OCI-LY3 (cell line): ENCODE measurements around the gene GRAP2.

ENCODE experiments used
- H2AFZ ChIP-seq: fragments of 200-600, 300-600 bp; shearing (Covaris generic); 2 replicates; pipeline ENCODE4 v1.6.0; 2014; ENCODE audit warnings: antibody characterized with exemption, low read depth, low read length
- H3K27ac ChIP-seq: fragments of 200-600, 300-600 bp; sonication (generic); 2 replicates; pipeline ENCODE4 v1.5.1; 2014; ENCODE audit warnings: mild to moderate bottlenecking, low read length, moderate library complexity, mixed read lengths
- H3K27me3 ChIP-seq: fragments of 200-600, 300-600 bp; sonication (generic); 2 replicates; pipeline ENCODE4 v1.6.1; 2014; ENCODE audit warnings: low read depth, low read length, mixed read lengths
- H3K36me3 ChIP-seq: fragments of 200-600, 300-600 bp; sonication (generic); replicated peaks from 2 replicates; pipeline ENCODE3; 2014; ENCODE audit warnings: low read depth, low read length, mixed read lengths
- H3K4me1 ChIP-seq: fragments of 300-600, 200-600 bp; sonication (generic); 2 replicates; pipeline ENCODE4 v1.6.1; 2014; ENCODE audit warnings: low read length, mixed read lengths
- H3K4me2 ChIP-seq: fragments of 200-600, 300-600 bp; sonication (generic); 2 replicates; pipeline ENCODE4 v1.6.1; 2014; ENCODE audit warnings: low read length, mixed read lengths
- H3K4me3 ChIP-seq: fragments of 300-600, 200-600 bp; sonication (generic); 2 replicates; pipeline ENCODE4 v1.5.1; 2014; ENCODE audit warnings: antibody characterized with exemption, mild to moderate bottlenecking, low read length, moderate library complexity
- H3K79me2 ChIP-seq: fragments of 300-600, 200-600 bp; shearing (Covaris generic); 2 replicates; pipeline ENCODE4 v1.6.1; 2014; ENCODE audit warnings: mild to moderate bottlenecking, low read length, mixed read lengths
- H3K9ac ChIP-seq: fragments of 300-600, 200-600 bp; shearing (Covaris generic); 2 replicates; pipeline ENCODE4 v1.6.0; 2014; ENCODE audit warnings: mild to moderate bottlenecking, low read length, moderate library complexity
- H3K9me3 ChIP-seq: fragments of 200-600, 300-600 bp; shearing (Covaris generic); 2 replicates; pipeline ENCODE4 v1.6.1; 2014; ENCODE audit warnings: low read length, mixed read lengths; ENCODE audit not compliant: insufficient read depth
- H4K20me1 ChIP-seq: fragments of 200-600, 300-600 bp; sonication (generic); 2 replicates; pipeline ENCODE4 v1.6.1; 2016; ENCODE audit warnings: low read length, mixed read lengths; ENCODE audit not compliant: insufficient read depth
- CTCF ChIP-seq: fragments of 200-600, 300-600 bp; sonication (generic); IDR thresholded peaks from 2 replicates; pipeline ENCODE4 v1.5.1; 2014; ENCODE audit warnings: antibody characterized with exemption, low read length, low read depth
- EZH2phosphoT487 ChIP-seq: fragments of 200-600 bp; shearing (Covaris generic); IDR thresholded peaks from 2 replicates; pipeline ENCODE4 v1.6.1; 2018; ENCODE audit warnings: antibody characterized with exemption, mixed run types, low read depth

The GRAP2 gene

GRCh38 chr22:39910876-39911613 lies 10.2 kb downstream of the GRAP2 start:
- H3K4me2 ChIP-seq: no peak overlapping the region
- H3K9me3 ChIP-seq: no peaks in the 10 kb centered on the region
- H3K79me2 ChIP-seq: no peaks in the 10 kb centered on the region
- no peak overlapping the region for H3K4me3 ChIP-seq
- no peaks in the 10 kb centered on the region for H3K4me1 ChIP-seq
- H3K36me3 ChIP-seq: no peaks in the 10 kb centered on the region
- no peak overlapping the region for H2AFZ ChIP-seq
- no peaks in the 10 kb centered on the region for H4K20me1 ChIP-seq
- peaks cover 57% of the 10 kb centered on the region for H3K27me3 ChIP-seq
- no peak for TF ChIP-seq EZH2phosphoT487
- no peak for TF ChIP-seq CTCF
- no peak overlapping the region for H3K27ac ChIP-seq
- no peak overlapping the region for H3K9ac ChIP-seq

- H4K20me1 ChIP-seq: no peaks in the 10 kb centered on the region
- H3K4me2 ChIP-seq: no peak overlapping the region
- peaks cover 55% of the 10 kb centered on the region for H3K27me3 ChIP-seq
- no peaks in the 10 kb centered on the region for H3K4me1 ChIP-seq
- no peaks in the 10 kb centered on the region for H3K9me3 ChIP-seq
- H3K36me3 ChIP-seq: no peaks in the 10 kb centered on the region
- H2AFZ ChIP-seq: no peak overlapping the region
- no peak overlapping the region for H3K27ac ChIP-seq
- H3K4me3 ChIP-seq: no peak overlapping the region
- no peak overlapping the region for H3K9ac ChIP-seq
- no peaks in the 10 kb centered on the region for H3K79me2 ChIP-seq
- TF ChIP-seq CTCF (no peak), EZH2phosphoT487 (no peak)
Observed at GRCh38 chr22:39913321-39913720, 12.4 kb downstream of the GRAP2 start.

DNA sequence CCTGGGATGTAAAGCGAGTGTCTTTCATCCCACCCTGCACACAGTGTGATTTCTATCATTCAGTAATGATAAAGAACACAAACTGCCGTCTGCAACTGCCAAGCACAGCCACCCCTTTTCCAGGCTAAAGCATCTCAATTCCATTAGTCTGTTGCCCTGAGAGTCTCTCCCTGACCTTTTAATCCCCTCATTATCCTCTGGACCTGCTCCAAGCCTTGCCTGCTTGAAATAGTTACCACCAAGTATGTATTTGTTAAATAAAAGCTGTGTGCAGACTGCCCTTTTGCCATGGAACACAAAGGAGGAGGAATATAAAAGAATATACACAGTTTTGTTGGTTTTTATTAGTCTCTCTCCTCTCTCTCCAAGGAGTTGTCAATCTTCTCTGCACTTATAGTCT lies 13.0 kb downstream of the GRAP2 start:
- Histone ChIP-seq H3K9ac (no peak overlapping the region), H3K4me2 (no peak overlapping the region), H2AFZ (no peak overlapping the region), H3K36me3 (no peaks in the 10 kb centered on the region), H4K20me1 (no peaks in the 10 kb centered on the region), H3K4me3 (no peak overlapping the region), H3K27me3 (peaks cover 53% of the 10 kb centered on the region), H3K27ac (no peak overlapping the region), H3K79me2 (no peaks in the 10 kb centered on the region), H3K9me3 (no peaks in the 10 kb centered on the region), H3K4me1 (no peaks in the 10 kb centered on the region)
- TF ChIP-seq CTCF (no peak), EZH2phosphoT487 (no peak)

- Histone ChIP-seq H3K27ac (no peak overlapping the region), H3K27me3 (peaks cover 51% of the 10 kb centered on the region), H3K4me2 (no peak overlapping the region), H3K9me3 (no peaks in the 10 kb centered on the region), H3K79me2 (no peaks in the 10 kb centered on the region), H3K4me3 (no peak overlapping the region), H3K9ac (no peak overlapping the region), H4K20me1 (no peaks in the 10 kb centered on the region), H2AFZ (no peak overlapping the region), H3K36me3 (no peaks in the 10 kb centered on the region), H3K4me1 (no peaks in the 10 kb centered on the region)
- TF ChIP-seq EZH2phosphoT487 (no peak), CTCF (no peak)
Observed at GRCh38 chr22:39914584-39914983, 13.7 kb downstream of the GRAP2 start.
